ENCODE results near the gene FLG2. TPM values are rescaled to one million over a fixed set of nuclear protein-coding genes. Genes with fewer than 3 reads are reported as not detected.
"Not testable (repeated sequence)": the region's sequence is repeated elsewhere in the genome, so short reads cannot be mapped to it uniquely, and the experiment has no call there.

Gene FLG2
- total RNA-seq, 1 donor from 2014 or later, result not detected

GRCh38 chr1:152313319-152313801 lies 46.4 kb downstream of the FLG2 start:
- H3K27me3 ChIP-seq, result no peaks in the 10 kb centered on the region
- no peaks in the 10 kb centered on the region for H3K36me3 ChIP-seq
- no peaks in the 10 kb centered on the region for H3K4me1 ChIP-seq
- H3K27ac ChIP-seq, result no peak overlapping the region
- DNase-seq (no peak), ATAC-seq (no peak)
- intact Hi-C loops (cut with DNase I), result no loop called here
- no peak overlapping the region for H3K4me3 ChIP-seq
- TF ChIP-seq, protein P1, sequence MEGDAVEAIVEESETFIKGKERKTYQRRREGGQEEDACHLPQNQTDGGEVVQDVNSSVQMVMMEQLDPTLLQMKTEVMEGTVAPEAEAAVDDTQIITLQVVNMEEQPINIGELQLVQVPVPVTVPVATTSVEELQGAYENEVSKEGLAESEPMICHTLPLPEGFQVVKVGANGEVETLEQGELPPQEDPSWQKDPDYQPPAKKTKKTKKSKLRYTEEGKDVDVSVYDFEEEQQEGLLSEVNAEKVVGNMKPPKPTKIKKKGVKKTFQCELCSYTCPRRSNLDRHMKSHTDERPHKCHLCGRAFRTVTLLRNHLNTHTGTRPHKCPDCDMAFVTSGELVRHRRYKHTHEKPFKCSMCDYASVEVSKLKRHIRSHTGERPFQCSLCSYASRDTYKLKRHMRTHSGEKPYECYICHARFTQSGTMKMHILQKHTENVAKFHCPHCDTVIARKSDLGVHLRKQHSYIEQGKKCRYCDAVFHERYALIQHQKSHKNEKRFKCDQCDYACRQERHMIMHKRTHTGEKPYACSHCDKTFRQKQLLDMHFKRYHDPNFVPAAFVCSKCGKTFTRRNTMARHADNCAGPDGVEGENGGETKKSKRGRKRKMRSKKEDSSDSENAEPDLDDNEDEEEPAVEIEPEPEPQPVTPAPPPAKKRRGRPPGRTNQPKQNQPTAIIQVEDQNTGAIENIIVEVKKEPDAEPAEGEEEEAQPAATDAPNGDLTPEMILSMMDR (IDR thresholded peaks at IDR 0.05), result no peak
- no peaks in the 10 kb centered on the region for H3K9me3 ChIP-seq

GRCh38 chr1:152312169-152312568 lies 47.6 kb downstream of the FLG2 start:
- intact Hi-C loops (cut with DNase I); H3K27me3 ChIP-seq; DNase-seq: not testable (repeated sequence)

DNA sequence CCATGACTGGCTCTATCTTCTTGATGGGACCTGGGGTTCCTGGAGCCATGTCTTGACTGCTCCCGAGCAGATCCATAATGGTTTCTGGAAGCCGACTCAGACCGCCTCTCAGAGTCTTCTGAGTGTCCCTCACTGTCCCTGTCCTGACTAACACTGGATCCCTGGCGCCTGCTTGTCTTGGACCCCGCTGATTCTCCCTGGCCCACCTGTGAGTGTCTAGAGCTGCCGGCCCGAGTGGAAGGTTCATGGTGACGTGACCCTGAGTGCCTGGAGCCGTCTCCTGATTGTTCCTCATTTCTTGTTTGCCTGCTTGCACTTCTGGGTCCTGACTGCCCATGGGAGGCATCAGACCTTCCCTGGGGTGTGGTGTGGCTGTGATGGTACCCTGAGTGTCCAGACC lies 49.9 kb downstream of the FLG2 start:
- no peaks in the 10 kb centered on the region for H3K36me3 ChIP-seq
- no peak overlapping the region for H3K4me3 ChIP-seq
- intact Hi-C loops (cut with DNase I), result no loop called here
- H3K27me3 ChIP-seq, result no peaks in the 10 kb centered on the region
- no peaks in the 10 kb centered on the region for H3K9me3 ChIP-seq
- H3K4me1 ChIP-seq, result no peaks in the 10 kb centered on the region
- TF ChIP-seq, protein P1 (IDR thresholded peaks at IDR 0.05), result no peak
- ATAC-seq, result no peak
- peak; percentile 49 for DNase-seq
- H3K27ac ChIP-seq, result no peak overlapping the region

More at GRCh38 chr1:152312169-152312568, 47.6 kb downstream of the FLG2 start:
- ATAC-seq, H3K4me1 ChIP-seq, H3K4me3 ChIP-seq, H3K9me3 ChIP-seq, H3K27ac ChIP-seq, H3K36me3 ChIP-seq: not testable (repeated sequence)

DNA sequence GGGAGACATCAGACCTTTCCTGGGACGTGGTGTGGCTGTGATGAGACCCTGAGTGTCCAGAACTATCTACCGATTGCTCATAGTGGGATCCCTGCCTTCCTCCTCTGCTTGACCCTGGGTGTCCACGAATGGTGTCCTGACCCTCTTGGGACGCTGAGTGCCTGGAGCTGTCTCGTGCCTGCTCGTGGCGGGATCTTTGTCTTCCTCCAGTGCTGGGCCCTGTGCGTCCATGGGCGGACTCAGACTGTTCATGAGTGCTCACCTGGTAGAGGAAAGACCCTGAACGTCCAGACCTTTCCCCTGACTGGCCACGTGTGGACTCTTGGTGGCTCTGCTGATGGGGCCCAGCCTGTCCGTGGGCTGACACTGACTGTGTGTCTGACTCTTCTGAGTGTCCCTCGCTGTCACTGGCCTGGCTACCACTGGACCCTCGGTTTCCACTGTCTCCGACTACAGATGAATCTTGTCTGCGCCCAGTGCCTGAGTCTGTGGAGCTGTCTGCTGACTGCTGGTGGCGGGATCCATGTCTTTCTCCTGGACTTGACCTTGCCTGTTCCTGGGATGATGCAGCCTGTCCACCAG lies 50.4 kb downstream of the FLG2 start:
- not testable (repeated sequence) for DNase-seq

GRCh38 chr1:152308758-152309157 lies 51.0 kb downstream of the FLG2 start:
- H3K9me3 ChIP-seq; intact Hi-C loops (cut with DNase I); H3K4me3 ChIP-seq; ATAC-seq; H3K36me3 ChIP-seq; H3K4me1 ChIP-seq; H3K27ac ChIP-seq; H3K27me3 ChIP-seq: not testable (repeated sequence)
- peak; percentile 46 for DNase-seq

More for the DNA sequence above, 50.4 kb downstream of the FLG2 start:
- H3K4me3 ChIP-seq; H3K36me3 ChIP-seq; H3K9me3 ChIP-seq; H3K27ac ChIP-seq; intact Hi-C loops (cut with DNase I); H3K4me1 ChIP-seq; H3K27me3 ChIP-seq; ATAC-seq: not testable (repeated sequence)

DNA sequence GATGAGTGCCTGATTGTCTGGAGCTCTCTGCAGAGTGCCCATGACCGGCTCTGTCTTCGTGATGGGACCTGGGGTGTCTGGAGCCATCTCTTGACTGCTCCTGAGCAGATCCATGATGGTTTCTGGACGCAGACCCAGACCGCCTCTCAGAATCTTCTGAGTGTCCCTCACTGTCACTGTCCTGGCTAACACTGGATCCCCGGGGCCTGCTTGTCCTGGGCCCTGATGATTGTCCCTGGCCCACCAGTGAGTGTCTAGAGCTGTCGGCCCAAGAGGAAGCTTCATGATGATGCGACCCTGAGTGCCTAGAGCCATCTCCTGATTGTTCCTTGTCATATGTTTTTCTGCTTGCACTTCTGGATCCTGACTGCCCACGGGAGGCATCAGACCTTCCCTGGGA lies 51.8 kb downstream of the FLG2 start:
- H3K9me3 ChIP-seq; ATAC-seq; H3K4me1 ChIP-seq; DNase-seq; H3K27me3 ChIP-seq; H3K36me3 ChIP-seq; H3K4me3 ChIP-seq; intact Hi-C loops (cut with DNase I); H3K27ac ChIP-seq: not testable (repeated sequence)

- H3K36me3 ChIP-seq; H3K27ac ChIP-seq; H3K27me3 ChIP-seq; ATAC-seq; H3K4me3 ChIP-seq; DNase-seq; intact Hi-C loops (cut with DNase I); H3K4me1 ChIP-seq; H3K9me3 ChIP-seq: not testable (repeated sequence)
These were observed 53.7 kb downstream of the FLG2 start for GRCh38 chr1:152306123-152306522.

GRCh38 chr1:152304773-152305172 lies 55.0 kb downstream of the FLG2 start:
- H3K27me3 ChIP-seq; ATAC-seq; H3K36me3 ChIP-seq; H3K4me1 ChIP-seq; H3K9me3 ChIP-seq; intact Hi-C loops (cut with DNase I); H3K27ac ChIP-seq; H3K4me3 ChIP-seq; DNase-seq: not testable (repeated sequence)

DNA sequence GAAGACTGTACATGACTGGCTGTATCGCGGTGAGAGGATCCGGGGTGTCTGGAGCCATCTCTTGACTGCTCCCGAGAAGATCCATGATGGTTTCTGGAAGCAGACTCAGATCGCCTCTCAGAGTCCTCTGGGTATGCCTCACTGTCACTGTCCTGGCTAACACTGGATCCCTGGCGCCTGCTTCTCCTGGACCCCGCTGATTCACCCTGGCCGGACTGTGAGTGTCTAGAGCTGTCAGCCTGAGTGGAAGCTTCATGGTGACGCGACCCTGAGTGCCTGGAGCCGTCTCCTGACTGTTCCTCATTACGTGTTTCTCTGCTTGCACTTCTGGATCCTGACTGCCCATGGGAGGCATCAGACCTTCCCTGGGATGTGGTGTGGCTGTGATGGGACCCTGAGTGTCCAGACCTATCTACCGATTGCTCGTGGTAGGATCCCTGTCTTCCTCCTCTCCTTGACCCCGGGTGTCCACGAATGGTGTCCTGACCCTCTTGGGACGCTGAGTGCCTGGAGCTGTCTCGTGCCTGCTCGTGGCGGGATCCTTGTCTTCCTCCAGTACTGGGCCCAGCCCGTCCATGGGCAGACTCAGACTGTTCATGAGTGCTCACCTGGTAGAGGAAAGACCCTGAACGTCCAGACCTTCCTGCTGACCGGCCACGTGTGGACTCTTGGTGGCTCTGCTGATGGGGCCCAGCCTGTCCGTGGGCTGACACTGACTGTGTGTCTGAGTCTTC lies 56.5 kb downstream of the FLG2 start:
- intact Hi-C loops (cut with DNase I); H3K36me3 ChIP-seq; H3K4me1 ChIP-seq; ATAC-seq; H3K9me3 ChIP-seq; H3K27me3 ChIP-seq; H3K27ac ChIP-seq; H3K4me3 ChIP-seq: not testable (repeated sequence)
- peak; percentile 36 for DNase-seq

Other genes starting within 250 kb of the FLG2 start
- 0.20 TPM for gene TCHH, start 244.6 kb downstream of the FLG2 start, total RNA-seq
- gene RPTN, start 200.8 kb downstream of the FLG2 start, total RNA-seq, result not detected
- gene HRNR, start 135.8 kb downstream of the FLG2 start, total RNA-seq, result not detected
- gene FLG, start 34.8 kb downstream of the FLG2 start, total RNA-seq, result not detected
- not detected for gene CRNN, start 54.3 kb upstream of the FLG2 start, total RNA-seq
- not detected for gene LCE5A, start 150.8 kb upstream of the FLG2 start, total RNA-seq
- not detected for gene CRCT1, start 154.5 kb upstream of the FLG2 start, total RNA-seq
- gene LCE3E, start 206.8 kb upstream of the FLG2 start, total RNA-seq, result not detected
- gene LCE3D, start 220.5 kb upstream of the FLG2 start, total RNA-seq, result not detected
- gene LCE3C, start 240.2 kb upstream of the FLG2 start, total RNA-seq, result not detected

Measured in upper lobe of right lung (tissue), 1 donor.